ENCODE data around the gene RBM33.

Gene RBM33, protein sequence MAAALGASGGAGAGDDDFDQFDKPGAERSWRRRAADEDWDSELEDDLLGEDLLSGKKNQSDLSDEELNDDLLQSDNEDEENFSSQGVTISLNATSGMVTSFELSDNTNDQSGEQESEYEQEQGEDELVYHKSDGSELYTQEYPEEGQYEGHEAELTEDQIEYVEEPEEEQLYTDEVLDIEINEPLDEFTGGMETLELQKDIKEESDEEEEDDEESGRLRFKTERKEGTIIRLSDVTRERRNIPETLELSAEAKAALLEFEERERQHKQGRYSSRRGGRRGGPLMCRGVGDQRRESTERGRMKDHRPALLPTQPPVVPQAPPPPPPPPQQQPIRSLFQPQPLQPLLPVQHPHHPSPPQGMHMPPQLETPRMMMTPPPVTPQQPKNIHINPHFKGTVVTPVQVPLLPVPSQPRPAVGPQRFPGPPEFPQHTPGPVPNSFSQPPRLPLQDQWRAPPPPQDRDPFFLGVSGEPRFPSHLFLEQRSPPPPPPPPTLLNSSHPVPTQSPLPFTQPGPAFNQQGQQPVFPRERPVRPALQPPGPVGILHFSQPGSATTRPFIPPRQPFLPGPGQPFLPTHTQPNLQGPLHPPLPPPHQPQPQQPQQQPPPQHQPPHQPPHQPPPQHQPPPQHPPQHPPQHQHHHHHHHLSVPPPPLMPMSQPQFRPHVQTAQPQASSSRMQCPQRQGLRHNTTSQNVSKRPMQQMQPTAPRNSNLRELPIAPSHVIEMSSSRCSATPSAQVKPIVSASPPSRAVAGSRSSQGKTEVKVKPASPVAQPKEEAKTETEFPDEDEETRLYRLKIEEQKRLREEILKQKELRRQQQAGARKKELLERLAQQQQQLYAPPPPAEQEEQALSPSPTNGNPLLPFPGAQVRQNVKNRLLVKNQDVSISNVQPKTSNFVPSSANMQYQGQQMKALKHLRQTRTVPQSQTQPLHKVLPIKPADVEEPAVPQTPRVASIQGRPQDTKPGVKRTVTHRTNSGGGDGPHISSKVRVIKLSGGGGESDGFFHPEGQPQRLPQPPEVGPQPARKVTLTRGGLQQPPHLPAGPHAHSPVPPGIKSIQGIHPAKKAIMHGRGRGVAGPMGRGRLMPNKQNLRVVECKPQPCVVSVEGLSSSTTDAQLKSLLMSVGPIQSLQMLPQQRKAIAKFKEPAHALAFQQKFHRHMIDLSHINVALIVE

DNA sequence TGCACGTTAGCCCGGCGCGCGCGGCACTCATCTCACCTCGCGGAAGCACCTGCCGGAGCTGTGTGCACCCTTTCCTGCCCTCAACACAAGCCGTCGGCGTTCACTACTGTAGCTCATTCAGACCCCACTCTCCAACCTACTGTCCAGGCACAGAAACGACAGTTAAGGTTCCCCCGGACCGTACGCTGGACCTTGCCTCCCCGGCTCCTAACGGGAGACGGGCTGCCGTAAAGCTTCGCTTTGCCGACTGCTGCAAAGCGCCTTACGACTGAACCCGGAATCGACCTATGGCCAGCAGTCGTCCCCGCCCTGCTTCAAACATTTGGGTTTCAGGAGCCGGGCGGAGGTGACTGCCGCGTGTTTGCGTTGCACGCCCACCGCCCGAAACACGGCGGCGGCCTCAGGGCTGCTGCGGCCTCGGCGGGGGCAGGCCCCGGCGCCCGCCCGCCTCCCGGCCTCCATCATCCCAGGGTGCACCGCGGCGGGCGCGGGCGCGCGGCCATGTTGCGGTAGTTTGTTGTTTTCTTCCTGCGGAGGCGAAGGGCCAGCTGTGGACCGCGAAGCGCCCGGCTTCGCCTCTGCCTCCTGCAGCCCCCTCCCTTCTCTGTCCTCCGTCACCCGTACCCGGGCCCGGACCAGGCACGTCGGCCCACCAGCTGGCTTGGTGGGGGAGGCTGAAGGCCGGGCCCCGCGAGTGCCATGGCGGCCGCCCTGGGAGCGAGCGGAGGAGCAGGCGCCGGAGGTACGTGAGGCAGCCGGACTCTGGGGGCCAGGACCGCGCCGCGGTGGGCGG is at the start of gene RBM33:
Gene RBM33, plus strand, starts transcription at position 484 of the 793 bp plus-strand sequence. Its CDS starts 216 bp downstream, at position 700.
- Histone ChIP-seq H3K4me3 (ENCODE audit: low read length) (peak within 1 kb of the TSS; percentile 100), H3K36me3 (ENCODE audit: control insufficient read depth, insufficient read depth, low read length) (peaks cover 5% of the 10 kb centered on the region), H3K9ac (ENCODE audit: low read length) (peak within 1 kb of the TSS; percentile 97), H3K27ac (ENCODE audit: low read depth, low read length) (peak within 1 kb of the TSS; percentile 90), H3K4me1 (ENCODE audit: control insufficient read depth, insufficient read depth, low read length) (peaks cover 5% of the 10 kb centered on the region), H3K27me3 (ENCODE audit: control insufficient read depth, insufficient read depth, low read length) (no peaks in the 10 kb centered on the region)

DNA sequence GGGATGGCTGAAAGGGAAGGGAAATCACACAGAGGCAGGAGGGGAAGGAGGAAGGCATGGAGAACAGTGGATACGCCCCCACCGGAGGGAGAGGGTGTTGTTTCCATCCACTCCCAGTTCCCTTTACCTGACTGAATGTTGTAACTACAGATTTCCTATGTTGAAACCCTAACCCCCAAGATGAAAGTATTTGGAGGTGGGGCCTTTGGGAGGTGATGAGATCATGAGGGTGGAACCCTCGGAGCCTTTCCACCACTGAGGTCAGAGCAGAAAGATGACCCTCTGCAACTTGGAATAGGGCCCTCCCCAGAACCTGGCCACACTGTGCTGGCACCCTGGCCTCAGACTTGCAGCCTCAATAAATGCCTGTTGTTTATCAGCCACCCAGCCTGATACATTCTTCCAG is 49.5 kb upstream of the RBM33 start:
- no peaks in the 10 kb centered on the region for H3K27me3 ChIP-seq (ENCODE audit: control insufficient read depth, insufficient read depth, low read length)
- H3K27ac ChIP-seq (ENCODE audit: low read depth, low read length) = no peak overlapping the region
- no peak overlapping the region for H3K4me3 ChIP-seq (ENCODE audit: low read length)
- no peak overlapping the region for H3K9ac ChIP-seq (ENCODE audit: low read length)
- no peaks in the 10 kb centered on the region for H3K36me3 ChIP-seq (ENCODE audit: control insufficient read depth, insufficient read depth, low read length)
- H3K4me1 ChIP-seq (ENCODE audit: control insufficient read depth, insufficient read depth, low read length) = no peaks in the 10 kb centered on the region

DNA sequence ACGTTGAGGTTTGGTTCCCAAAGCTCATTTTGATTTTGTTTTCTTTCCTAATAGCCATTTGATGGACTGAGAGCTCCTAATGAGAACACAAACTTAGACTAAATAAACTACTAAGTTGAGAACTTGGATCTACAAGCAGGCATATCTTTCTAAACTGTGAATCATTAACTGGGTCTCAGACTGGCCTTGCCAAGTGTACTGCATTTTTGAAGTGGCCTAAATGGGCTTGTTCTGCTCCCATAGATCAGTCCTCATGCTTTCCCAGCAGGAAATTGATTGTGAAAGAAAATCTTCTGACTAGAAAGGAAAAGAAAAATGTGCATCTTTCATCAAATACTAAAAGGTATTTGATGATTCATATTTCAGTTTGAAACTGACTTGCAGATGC is 46.7 kb upstream of the RBM33 start:
- Histone ChIP-seq H3K4me1 (ENCODE audit: control insufficient read depth, insufficient read depth, low read length) (no peaks in the 10 kb centered on the region), H3K27ac (ENCODE audit: low read depth, low read length) (no peak overlapping the region), H3K27me3 (ENCODE audit: control insufficient read depth, insufficient read depth, low read length) (no peaks in the 10 kb centered on the region), H3K9ac (ENCODE audit: low read length) (no peak overlapping the region), H3K4me3 (ENCODE audit: low read length) (no peak overlapping the region), H3K36me3 (ENCODE audit: control insufficient read depth, insufficient read depth, low read length) (no peaks in the 10 kb centered on the region)

DNA sequence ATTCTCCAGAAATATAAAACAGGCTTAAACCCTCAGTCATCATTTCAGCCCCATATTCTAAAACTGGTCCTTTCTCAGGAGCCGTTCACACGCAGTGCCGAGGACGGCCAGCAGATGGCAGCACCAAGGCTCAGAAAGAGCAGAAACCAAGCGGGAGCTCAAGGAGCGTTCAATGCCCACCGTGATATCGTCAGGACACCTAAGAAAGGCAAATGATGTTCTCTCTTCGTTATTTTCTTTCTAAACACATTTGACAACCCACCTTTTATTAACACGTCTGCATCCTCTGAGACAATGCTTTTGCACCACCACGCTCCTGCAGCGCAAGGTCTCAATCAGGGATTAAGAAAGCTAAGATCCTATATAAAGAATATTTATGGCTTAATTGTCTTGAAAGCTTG is 45.7 kb upstream of the RBM33 start:
- Histone ChIP-seq H3K4me1 (ENCODE audit: control insufficient read depth, insufficient read depth, low read length) (no peaks in the 10 kb centered on the region), H3K4me3 (ENCODE audit: low read length) (no peak overlapping the region), H3K9ac (ENCODE audit: low read length) (no peak overlapping the region)

DNA sequence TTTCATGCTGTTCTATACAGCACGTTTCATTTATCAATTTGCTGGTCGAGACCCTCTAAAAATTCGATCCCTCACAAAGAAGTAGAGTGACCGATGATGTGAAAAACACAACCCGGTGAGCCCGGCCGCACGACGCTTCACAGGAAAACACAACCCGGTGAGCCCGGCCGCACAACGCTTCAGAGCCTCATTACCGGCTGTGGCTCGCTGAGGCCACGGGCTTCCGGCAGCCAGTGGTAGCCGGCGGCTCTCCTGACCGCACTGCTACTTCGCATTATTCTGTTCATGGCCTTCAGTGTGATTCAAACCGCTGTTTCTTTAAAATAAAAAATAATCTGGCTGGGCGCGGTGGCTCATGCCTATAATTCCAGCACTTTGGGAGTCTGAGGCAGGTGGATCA is 42.3 kb upstream of the RBM33 start:
- no peak overlapping the region for H3K27ac ChIP-seq (ENCODE audit: low read depth, low read length)
- H3K36me3 ChIP-seq (ENCODE audit: control insufficient read depth, insufficient read depth, low read length) = no peaks in the 10 kb centered on the region
- no peaks in the 10 kb centered on the region for H3K27me3 ChIP-seq (ENCODE audit: control insufficient read depth, insufficient read depth, low read length)
- no peak overlapping the region for H3K4me3 ChIP-seq (ENCODE audit: low read length)
- H3K9ac ChIP-seq (ENCODE audit: low read length) = no peak overlapping the region
- H3K4me1 ChIP-seq (ENCODE audit: control insufficient read depth, insufficient read depth, low read length) = no peaks in the 10 kb centered on the region

More for the DNA sequence above, 45.7 kb upstream of the RBM33 start:
- H3K36me3 ChIP-seq (ENCODE audit: control insufficient read depth, insufficient read depth, low read length) = no peaks in the 10 kb centered on the region
- H3K27ac ChIP-seq (ENCODE audit: low read depth, low read length) = no peak overlapping the region
- no peaks in the 10 kb centered on the region for H3K27me3 ChIP-seq (ENCODE audit: control insufficient read depth, insufficient read depth, low read length)

DNA sequence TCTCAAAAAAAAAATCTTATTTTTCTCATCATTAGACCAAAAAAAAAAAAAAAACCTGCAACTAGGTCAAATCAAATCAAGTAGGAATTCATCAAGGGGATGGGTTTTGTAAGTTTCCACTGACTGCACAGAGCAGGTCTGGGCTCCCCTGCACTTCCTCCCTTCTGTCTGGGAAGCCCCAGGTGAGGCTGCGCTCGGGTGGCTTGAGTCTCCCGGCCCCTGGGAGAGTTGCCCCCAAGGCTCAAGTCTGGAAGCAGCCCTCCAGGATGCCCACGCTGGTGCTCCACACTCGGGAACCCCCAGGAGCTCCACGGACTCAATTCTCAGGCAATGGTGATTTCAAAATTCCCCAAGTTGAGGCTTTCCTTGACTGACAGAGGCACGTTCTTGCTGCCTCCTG is 41.7 kb upstream of the RBM33 start:
- no peaks in the 10 kb centered on the region for H3K4me1 ChIP-seq (ENCODE audit: control insufficient read depth, insufficient read depth, low read length)
- H3K36me3 ChIP-seq (ENCODE audit: control insufficient read depth, insufficient read depth, low read length) = no peaks in the 10 kb centered on the region
- no peaks in the 10 kb centered on the region for H3K27me3 ChIP-seq (ENCODE audit: control insufficient read depth, insufficient read depth, low read length)
- H3K27ac ChIP-seq (ENCODE audit: low read depth, low read length) = no peak overlapping the region
- no peak overlapping the region for H3K4me3 ChIP-seq (ENCODE audit: low read length)
- H3K9ac ChIP-seq (ENCODE audit: low read length) = no peak overlapping the region

DNA sequence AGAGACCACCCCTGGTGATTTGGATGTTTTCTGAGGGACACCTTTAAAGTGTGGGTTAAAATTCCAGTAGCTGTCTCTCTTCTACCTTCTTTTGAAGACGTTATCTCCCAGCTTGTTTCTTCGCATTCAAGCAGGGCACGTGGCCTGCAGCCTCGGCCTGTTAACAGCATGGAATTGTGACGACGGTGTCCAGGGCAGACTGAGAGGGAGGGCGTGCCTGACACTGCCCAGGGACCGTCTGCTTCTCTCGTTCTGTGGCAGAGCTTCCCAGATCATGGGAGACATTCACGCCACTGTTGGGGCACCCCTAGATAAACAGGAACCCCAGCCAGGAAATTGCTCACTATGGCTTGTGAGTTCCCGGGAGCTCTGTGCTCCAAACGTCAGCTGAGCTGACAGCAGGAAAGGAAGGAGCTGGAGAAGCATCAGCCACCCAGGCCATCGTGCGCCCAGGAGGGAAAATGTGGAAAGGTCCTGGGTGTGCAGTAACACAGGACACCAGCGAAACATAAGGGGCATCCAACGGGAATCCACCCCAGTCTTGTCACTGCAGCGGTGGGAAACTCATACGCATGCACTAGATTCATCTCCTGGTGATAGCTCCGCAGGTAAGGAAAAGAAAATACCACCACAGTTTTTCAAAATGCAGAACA is 41.1 kb upstream of the RBM33 start:
- no peak overlapping the region for H3K4me3 ChIP-seq (ENCODE audit: low read length)
- H3K27ac ChIP-seq (ENCODE audit: low read depth, low read length) = no peak overlapping the region
- no peaks in the 10 kb centered on the region for H3K36me3 ChIP-seq (ENCODE audit: control insufficient read depth, insufficient read depth, low read length)
- no peaks in the 10 kb centered on the region for H3K4me1 ChIP-seq (ENCODE audit: control insufficient read depth, insufficient read depth, low read length)
- no peak overlapping the region for H3K9ac ChIP-seq (ENCODE audit: low read length)
- H3K27me3 ChIP-seq (ENCODE audit: control insufficient read depth, insufficient read depth, low read length) = no peaks in the 10 kb centered on the region

DNA sequence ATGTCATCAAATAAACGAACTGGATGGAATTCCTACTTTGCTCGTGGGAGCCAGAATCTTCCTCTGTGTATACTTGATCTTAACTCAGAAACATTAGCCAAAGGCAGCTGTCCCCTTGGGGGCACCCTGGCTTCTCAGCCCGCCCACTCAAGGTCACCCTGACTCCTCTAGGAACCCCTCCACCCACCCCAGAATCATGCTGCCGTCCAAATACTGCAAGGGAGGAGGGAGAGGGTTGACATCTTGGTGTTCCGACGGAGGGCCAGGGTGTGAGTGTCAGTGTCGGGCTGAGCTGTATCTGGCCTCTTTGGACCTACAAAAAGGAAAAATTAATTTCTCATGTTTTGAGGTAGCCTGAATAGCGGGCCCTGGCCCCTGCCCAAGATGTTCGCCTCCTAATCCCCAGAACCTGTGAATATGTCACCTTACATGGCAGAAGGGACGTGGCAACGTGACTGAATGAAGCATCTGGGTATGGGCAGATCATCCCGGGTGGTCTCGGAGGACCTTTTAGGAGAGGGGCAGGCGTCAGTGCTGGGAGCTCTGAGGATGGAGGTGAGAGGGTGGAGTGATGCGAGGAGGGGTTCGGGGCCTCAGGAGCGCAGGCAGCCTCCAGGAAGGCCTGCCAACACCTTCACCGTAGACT is 40.5 kb upstream of the RBM33 start:
- H3K4me3 ChIP-seq (ENCODE audit: low read length) = no peak overlapping the region
- H3K4me1 ChIP-seq (ENCODE audit: control insufficient read depth, insufficient read depth, low read length) = no peaks in the 10 kb centered on the region
- no peaks in the 10 kb centered on the region for H3K36me3 ChIP-seq (ENCODE audit: control insufficient read depth, insufficient read depth, low read length)
- H3K9ac ChIP-seq (ENCODE audit: low read length) = no peak overlapping the region
- no peaks in the 10 kb centered on the region for H3K27me3 ChIP-seq (ENCODE audit: control insufficient read depth, insufficient read depth, low read length)
- no peak overlapping the region for H3K27ac ChIP-seq (ENCODE audit: low read depth, low read length)

DNA sequence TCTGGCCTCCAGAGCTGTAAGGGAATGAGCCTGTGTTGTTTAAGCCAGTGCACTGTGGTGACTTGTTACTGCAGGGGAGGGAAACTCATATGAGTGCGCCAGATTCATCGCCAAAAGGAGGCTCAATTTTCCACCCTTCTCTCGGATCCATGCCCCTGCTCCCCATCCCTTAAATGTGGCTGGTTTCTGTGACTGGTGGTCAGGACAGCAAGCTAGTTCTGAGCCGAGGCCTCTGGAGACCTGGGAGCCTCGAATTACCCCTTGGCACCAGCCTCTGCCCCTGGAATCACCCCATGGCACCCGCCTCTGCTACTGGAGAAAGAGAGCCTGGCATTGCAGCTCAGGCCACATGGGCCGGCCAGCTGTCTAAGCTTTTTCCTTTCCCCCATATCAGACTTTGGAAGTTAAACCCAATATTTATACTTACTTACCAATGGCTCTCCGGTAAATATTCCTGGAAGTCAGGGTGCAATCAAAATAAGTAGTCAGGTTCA is 39.9 kb upstream of the RBM33 start:
- H3K27me3 ChIP-seq (ENCODE audit: control insufficient read depth, insufficient read depth, low read length) = no peaks in the 10 kb centered on the region

DNA sequence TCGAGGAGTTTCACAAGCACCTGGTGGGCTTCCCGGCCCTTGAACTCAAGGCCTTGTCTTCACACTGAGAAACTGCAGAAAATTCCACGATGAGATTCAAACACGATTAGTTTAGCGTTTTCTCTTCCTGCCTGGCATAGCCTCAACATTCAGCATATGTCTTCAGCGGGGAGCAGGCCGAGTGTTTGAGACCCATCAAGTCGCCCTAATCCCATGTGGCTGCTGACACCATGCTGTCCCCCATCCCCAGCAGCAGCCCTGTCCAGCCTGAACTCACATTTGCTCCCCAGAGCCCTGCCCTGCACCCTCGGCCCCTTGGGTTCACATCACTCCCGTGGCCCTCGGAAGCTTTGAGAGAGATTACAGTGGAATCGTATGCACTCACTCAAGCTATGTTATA is 35.3 kb upstream of the RBM33 start:
- no peaks in the 10 kb centered on the region for H3K4me1 ChIP-seq (ENCODE audit: control insufficient read depth, insufficient read depth, low read length)
- no peak overlapping the region for H3K9ac ChIP-seq (ENCODE audit: low read length)
- H3K4me3 ChIP-seq (ENCODE audit: low read length) = no peak overlapping the region
- H3K27ac ChIP-seq (ENCODE audit: low read depth, low read length) = no peak overlapping the region
- H3K27me3 ChIP-seq (ENCODE audit: control insufficient read depth, insufficient read depth, low read length) = no peaks in the 10 kb centered on the region
- no peaks in the 10 kb centered on the region for H3K36me3 ChIP-seq (ENCODE audit: control insufficient read depth, insufficient read depth, low read length)

More for the DNA sequence above, 39.9 kb upstream of the RBM33 start:
- Histone ChIP-seq H3K27ac (ENCODE audit: low read depth, low read length) (no peak overlapping the region), H3K4me1 (ENCODE audit: control insufficient read depth, insufficient read depth, low read length) (no peaks in the 10 kb centered on the region), H3K4me3 (ENCODE audit: low read length) (no peak overlapping the region), H3K36me3 (ENCODE audit: control insufficient read depth, insufficient read depth, low read length) (no peaks in the 10 kb centered on the region), H3K9ac (ENCODE audit: low read length) (no peak overlapping the region)

DNA sequence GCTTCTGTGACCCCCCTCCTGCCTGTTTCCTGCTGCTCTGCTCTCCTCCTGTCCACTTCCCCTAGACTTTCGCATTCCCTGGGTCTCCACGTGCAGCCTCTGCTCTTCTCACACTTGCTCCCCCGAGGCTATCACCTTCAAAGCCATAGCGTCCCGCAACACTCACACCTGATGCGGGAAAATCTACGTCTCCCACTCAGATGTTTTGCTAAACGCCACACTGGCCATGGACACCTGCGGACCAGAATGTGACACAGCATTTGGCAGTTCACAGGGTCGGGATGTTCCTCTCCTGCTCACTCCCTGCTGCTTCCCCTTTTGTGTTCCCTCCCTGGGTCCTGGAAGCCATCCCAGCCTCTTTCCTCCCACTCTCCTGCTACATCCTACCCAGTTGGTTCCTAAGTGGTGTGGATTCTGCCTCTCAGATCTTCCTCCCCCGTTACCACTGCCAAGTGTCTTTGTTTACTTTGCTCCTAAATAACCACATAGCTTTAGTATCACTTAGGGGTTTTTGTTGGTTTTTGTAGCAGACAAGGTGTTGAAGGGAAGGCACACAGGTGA is 33.7 kb upstream of the RBM33 start:
- no peaks in the 10 kb centered on the region for H3K27me3 ChIP-seq (ENCODE audit: control insufficient read depth, insufficient read depth, low read length)
- H3K4me1 ChIP-seq (ENCODE audit: control insufficient read depth, insufficient read depth, low read length) = no peaks in the 10 kb centered on the region
- H3K36me3 ChIP-seq (ENCODE audit: control insufficient read depth, insufficient read depth, low read length) = no peaks in the 10 kb centered on the region
- no peak overlapping the region for H3K4me3 ChIP-seq (ENCODE audit: low read length)
- no peak overlapping the region for H3K9ac ChIP-seq (ENCODE audit: low read length)
- H3K27ac ChIP-seq (ENCODE audit: low read depth, low read length) = no peak overlapping the region
